ENCODE results near the gene TCF4. TPM values are rescaled to one million over a fixed set of nuclear protein-coding genes. Genes with fewer than 3 reads are reported as not detected.

The TCF4 gene
- total RNA-seq, 6 donors from 2014 or later, result 70.6 to 115 (median 92.4) TPM

DNA sequence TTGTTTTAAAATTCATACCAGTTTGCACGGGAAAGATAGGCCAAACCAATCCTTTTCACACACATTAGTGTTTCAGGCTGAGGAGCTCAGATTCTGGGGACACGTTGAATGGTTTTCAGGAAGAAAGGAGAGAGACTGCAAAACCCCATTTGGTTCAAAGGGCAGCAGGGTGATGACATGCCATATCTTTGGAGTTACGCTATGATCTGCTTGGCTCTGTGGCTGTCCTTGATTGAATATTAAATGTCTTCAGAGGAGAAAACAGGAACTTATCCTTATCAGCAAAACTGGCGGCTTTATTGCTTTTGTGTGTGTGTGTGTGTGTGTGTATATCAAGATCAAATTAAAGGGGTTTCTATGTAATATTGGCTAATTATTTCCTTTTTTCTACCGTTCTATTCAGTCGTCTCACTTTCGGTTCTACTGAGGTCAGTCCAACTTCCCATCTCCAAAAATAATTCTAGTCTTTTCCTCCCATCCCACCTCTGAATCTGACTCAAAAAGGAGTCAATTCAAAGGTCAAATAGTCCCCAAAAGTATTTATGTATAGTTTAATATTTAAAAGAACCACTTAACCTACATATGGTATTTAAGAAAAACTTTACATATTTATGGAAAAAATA, 335.8 kb downstream of the TCF4 start:
- 40 to 47% methylated on average over 7 of the region's 7 CpGs for WGBS, 2 donors
- Histone ChIP-seq H3K4me3 (no peak overlapping the region), H3K27ac (peak overlapping the region in 1 of 4 donors; percentile 58), H3K4me1 (peaks cover 5 to 26% (median 14%) of the 10 kb centered on the region in 4 donors), H3K36me3 (peaks cover 0 to 40% (median 3%) of the 10 kb centered on the region in 4 donors), H3K27me3 (no peaks in the 10 kb centered on the region), H3K9me3 (no peaks in the 10 kb centered on the region)
- ATAC-seq (ENCODE audit: low FRiP score in 2 of 2) (no peak), DNase-seq (no peak)
- TF ChIP-seq POLR2A (IDR thresholded peaks at IDR 0.05), result no peak
- TF ChIP-seq POLR2AphosphoS5 (IDR thresholded peaks at IDR 0.05), result no peak
- no peak for TF ChIP-seq EP300 (IDR thresholded peaks at IDR 0.05)
- no peak for TF ChIP-seq CTCF (IDR thresholded peaks at IDR 0.05)

GRCh38 chr18:55251254-55251971, 336.6 kb downstream of the TCF4 start:
- H3K27ac ChIP-seq, result peak overlapping the region in 2 of 4 donors; percentile 10 to 46
- ATAC-seq (ENCODE audit: low FRiP score in 2 of 2) (peak in 1 of 2 donors; percentile 19), DNase-seq (no peak)

DNA sequence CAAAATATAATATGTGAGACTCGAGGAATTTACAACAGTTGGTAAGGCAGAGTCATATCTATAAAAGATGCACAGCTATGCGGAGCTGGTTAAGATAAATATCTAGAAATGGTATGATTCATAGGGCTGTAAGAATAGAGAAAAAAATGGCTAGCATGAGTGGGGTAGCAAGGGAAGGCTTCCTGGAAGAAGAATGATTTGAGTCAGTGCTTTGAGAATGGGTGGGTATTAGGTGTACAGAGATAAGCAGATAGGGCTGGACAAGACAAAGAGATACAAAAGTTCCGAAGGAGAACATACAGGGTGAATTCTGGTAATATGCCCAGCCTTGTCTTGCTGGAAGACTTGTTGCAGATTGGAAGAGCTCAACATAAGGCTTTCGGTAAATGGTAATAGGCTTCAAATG, 337.2 kb downstream of the TCF4 start:
- peak overlapping the region in 1 of 4 donors; percentile 46 for H3K27ac ChIP-seq
- H3K4me1 ChIP-seq, result peaks cover 5 to 26% (median 14%) of the 10 kb centered on the region in 4 donors
- no peaks in the 10 kb centered on the region for H3K9me3 ChIP-seq
- no peak for DNase-seq
- H3K4me3 ChIP-seq, result no peak overlapping the region
- H3K36me3 ChIP-seq, result peaks cover 0 to 26% (median 2%) of the 10 kb centered on the region in 4 donors
- no peak for TF ChIP-seq POLR2AphosphoS5 (IDR thresholded peaks at IDR 0.05)
- TF ChIP-seq CTCF (IDR thresholded peaks at IDR 0.05), result no peak
- TF ChIP-seq POLR2A (IDR thresholded peaks at IDR 0.05), result no peak
- no peak for TF ChIP-seq EP300 (IDR thresholded peaks at IDR 0.05)
- H3K27me3 ChIP-seq, result no peaks in the 10 kb centered on the region
- 80 to 83% methylated on average over 4 of the region's 4 CpGs for WGBS, 2 donors
- no peak for ATAC-seq (ENCODE audit: low FRiP score in 2 of 2)

More at GRCh38 chr18:55251254-55251971, 336.6 kb downstream of the TCF4 start:
- WGBS, 2 donors, result 61 to 75% methylated on average over 13 of the region's 13 CpGs
- Histone ChIP-seq H3K4me3 (no peak overlapping the region), H3K27me3 (no peaks in the 10 kb centered on the region), H3K4me1 (peaks cover 5 to 26% (median 14%) of the 10 kb centered on the region in 4 donors), H3K9me3 (no peaks in the 10 kb centered on the region), H3K36me3 (peaks cover 0 to 32% (median 2%) of the 10 kb centered on the region in 4 donors)
- TF ChIP-seq CTCF (IDR thresholded peaks at IDR 0.05), result no peak
- TF ChIP-seq POLR2A (IDR thresholded peaks at IDR 0.05), result no peak
- no peak for TF ChIP-seq POLR2AphosphoS5 (IDR thresholded peaks at IDR 0.05)
- no peak for TF ChIP-seq EP300 (IDR thresholded peaks at IDR 0.05)

- no peak for TF ChIP-seq EP300 (IDR thresholded peaks at IDR 0.05)
- TF ChIP-seq POLR2AphosphoS5 (IDR thresholded peaks at IDR 0.05), result no peak
- TF ChIP-seq POLR2A (IDR thresholded peaks at IDR 0.05), result no peak
- no peak for TF ChIP-seq CTCF (IDR thresholded peaks at IDR 0.05)
- Histone ChIP-seq H3K4me1 (peaks cover 9 to 32% (median 20%) of the 10 kb centered on the region in 4 donors), H3K4me3 (no peak overlapping the region), H3K27me3 (no peaks in the 10 kb centered on the region), H3K27ac (no peak overlapping the region), H3K9me3 (no peaks in the 10 kb centered on the region), H3K36me3 (peaks cover 0 to 14% (median 2%) of the 10 kb centered on the region in 4 donors)
- no peak for ATAC-seq (ENCODE audit: low FRiP score in 2 of 2)
- no peak for DNase-seq
- 81 to 90% methylated on average over 6 of the region's 6 CpGs for WGBS, 2 donors
Observed at GRCh38 chr18:55249550-55249949, 338.4 kb downstream of the TCF4 start.

Measured in upper lobe of left lung (tissue), 6 donors.